Mesothelial cell of epicardium (in vitro differentiated cells): ENCODE data around the gene LRIT3. TPM values are rescaled to one million over a fixed set of nuclear protein-coding genes. Genes with fewer than 3 reads are reported as not detected.

Experiments used
- DNase-seq, 2 experiments: peaks; one replicate each; pipeline ENCODE4 v3.0.0; 2021; ENCODE audit warnings: low spot score in 2 of 2; ENCODE audit not compliant: unreplicated experiment in 2 of 2
- H3K27ac Mint-ChIP-seq: 2 replicates; pipeline ENCODE4 v1.8.0; 2021; ENCODE audit warnings: mixed read lengths
- H3K27me3 Mint-ChIP-seq: 2 replicates; pipeline ENCODE4 v1.8.0; 2021; ENCODE audit warnings: low read depth, mixed read lengths
- H3K36me3 Mint-ChIP-seq: 2 replicates; pipeline ENCODE4 v1.8.0; 2021; ENCODE audit warnings: mixed read lengths
- H3K4me1 Mint-ChIP-seq: 2 replicates; pipeline ENCODE4 v1.8.0; 2021; ENCODE audit warnings: mixed read lengths
- H3K4me3 Mint-ChIP-seq: 2 replicates; pipeline ENCODE4 v1.8.0; 2021; ENCODE audit warnings: mild to moderate bottlenecking, moderate library complexity, mixed read lengths
- H3K9me3 Mint-ChIP-seq: 2 replicates; pipeline ENCODE4 v1.8.0; 2021; ENCODE audit warnings: mixed read lengths
- total RNA-seq: library from RNA; stranded (reverse); gene quantifications from 3 replicates; pipeline ENCODE4 v1.2.1, GENCODE V29; 2021
- TF ChIP-seq, protein P1 (sequence below): fragments of 200-600 bp; sonication (generic); IDR thresholded peaks from one replicate; pipeline ENCODE4 v1.5.0; 2021; ENCODE audit warnings: antibody characterized with exemption; ENCODE audit not compliant: unreplicated experiment

LRIT3 gene, protein sequence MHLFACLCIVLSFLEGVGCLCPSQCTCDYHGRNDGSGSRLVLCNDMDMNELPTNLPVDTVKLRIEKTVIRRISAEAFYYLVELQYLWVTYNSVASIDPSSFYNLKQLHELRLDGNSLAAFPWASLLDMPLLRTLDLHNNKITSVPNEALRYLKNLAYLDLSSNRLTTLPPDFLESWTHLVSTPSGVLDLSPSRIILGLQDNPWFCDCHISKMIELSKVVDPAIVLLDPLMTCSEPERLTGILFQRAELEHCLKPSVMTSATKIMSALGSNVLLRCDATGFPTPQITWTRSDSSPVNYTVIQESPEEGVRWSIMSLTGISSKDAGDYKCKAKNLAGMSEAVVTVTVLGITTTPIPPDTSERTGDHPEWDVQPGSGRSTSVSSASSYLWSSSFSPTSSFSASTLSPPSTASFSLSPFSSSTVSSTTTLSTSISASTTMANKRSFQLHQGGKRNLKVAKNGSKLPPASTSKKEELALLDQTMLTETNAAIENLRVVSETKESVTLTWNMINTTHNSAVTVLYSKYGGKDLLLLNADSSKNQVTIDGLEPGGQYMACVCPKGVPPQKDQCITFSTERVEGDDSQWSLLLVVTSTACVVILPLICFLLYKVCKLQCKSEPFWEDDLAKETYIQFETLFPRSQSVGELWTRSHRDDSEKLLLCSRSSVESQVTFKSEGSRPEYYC
- total RNA-seq, result 0.14 to 0.29 TPM (median 0.16 TPM) in 3 replicates

DNA sequence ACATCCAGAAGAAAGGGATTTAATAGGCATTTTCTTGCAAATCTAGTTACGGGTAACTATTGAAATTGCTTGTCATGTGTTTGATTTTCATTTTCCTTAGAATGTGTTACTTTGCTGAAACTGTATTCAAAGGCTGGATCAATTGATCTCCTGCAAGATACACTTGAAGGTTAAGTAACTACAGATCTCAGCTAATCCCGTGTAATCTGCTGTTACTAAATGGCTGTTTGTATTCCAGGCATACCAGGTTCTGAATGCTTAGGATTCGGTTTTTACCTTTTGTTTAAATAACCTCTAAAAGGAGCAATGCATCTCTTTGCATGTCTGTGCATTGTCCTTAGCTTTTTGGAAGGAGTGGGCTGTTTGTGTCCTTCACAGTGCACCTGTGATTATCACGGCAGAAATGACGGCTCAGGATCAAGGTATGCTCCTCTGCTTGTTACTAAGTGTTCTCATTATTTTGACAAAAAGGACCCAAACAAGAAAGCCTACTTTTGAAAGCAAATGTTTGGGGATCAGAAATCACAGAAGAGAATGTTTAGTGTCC lies at the start of gene LRIT3:
Gene LRIT3 (plus strand): TSS at position 212 of the 547 bp plus-strand sequence. CDS start 95 bp downstream, at position 307.
- no peak for DNase-seq
- peaks cover 7% of the 10 kb centered on the region for H3K4me1 Mint-ChIP-seq
- peaks cover 4% of the 10 kb centered on the region for H3K27me3 Mint-ChIP-seq
- H3K9me3 Mint-ChIP-seq, result no peaks in the 10 kb centered on the region
- H3K36me3 Mint-ChIP-seq, result no peaks in the 10 kb centered on the region
- H3K27ac Mint-ChIP-seq, result no peak within 1 kb of the TSS
- TF ChIP-seq, protein P1, sequence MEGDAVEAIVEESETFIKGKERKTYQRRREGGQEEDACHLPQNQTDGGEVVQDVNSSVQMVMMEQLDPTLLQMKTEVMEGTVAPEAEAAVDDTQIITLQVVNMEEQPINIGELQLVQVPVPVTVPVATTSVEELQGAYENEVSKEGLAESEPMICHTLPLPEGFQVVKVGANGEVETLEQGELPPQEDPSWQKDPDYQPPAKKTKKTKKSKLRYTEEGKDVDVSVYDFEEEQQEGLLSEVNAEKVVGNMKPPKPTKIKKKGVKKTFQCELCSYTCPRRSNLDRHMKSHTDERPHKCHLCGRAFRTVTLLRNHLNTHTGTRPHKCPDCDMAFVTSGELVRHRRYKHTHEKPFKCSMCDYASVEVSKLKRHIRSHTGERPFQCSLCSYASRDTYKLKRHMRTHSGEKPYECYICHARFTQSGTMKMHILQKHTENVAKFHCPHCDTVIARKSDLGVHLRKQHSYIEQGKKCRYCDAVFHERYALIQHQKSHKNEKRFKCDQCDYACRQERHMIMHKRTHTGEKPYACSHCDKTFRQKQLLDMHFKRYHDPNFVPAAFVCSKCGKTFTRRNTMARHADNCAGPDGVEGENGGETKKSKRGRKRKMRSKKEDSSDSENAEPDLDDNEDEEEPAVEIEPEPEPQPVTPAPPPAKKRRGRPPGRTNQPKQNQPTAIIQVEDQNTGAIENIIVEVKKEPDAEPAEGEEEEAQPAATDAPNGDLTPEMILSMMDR, result no peak
- no peak within 1 kb of the TSS for H3K4me3 Mint-ChIP-seq

DNA sequence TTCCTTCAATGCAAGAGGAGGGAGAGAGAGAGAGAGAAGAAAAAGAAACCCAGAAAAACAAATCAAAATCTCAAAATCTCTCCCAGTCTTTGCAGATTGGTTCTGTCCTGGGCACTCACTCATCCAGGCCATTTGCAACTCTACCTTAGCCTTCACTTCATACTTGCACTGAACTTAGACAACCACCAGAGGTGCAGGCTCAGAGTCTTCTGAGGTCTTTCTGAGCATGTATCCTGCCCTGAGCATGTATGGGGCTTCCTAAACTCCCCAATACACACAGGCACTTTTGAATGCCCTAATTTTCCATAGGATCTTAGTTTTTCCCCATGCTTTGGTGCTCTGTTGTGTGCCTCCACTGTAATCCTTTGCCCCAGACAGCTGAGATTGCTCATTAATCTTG lies 49.0 kb upstream of the LRIT3 start:
- peaks cover 46% of the 10 kb centered on the region for H3K9me3 Mint-ChIP-seq
- no peak for DNase-seq
- H3K4me1 Mint-ChIP-seq, result peaks cover 37% of the 10 kb centered on the region
- H3K27me3 Mint-ChIP-seq, result no peaks in the 10 kb centered on the region
- H3K36me3 Mint-ChIP-seq, result peaks cover 57% of the 10 kb centered on the region
- no peak overlapping the region for H3K27ac Mint-ChIP-seq
- peak overlapping the region; percentile 87 for H3K4me3 Mint-ChIP-seq
- TF ChIP-seq, protein P1, result no peak

DNA sequence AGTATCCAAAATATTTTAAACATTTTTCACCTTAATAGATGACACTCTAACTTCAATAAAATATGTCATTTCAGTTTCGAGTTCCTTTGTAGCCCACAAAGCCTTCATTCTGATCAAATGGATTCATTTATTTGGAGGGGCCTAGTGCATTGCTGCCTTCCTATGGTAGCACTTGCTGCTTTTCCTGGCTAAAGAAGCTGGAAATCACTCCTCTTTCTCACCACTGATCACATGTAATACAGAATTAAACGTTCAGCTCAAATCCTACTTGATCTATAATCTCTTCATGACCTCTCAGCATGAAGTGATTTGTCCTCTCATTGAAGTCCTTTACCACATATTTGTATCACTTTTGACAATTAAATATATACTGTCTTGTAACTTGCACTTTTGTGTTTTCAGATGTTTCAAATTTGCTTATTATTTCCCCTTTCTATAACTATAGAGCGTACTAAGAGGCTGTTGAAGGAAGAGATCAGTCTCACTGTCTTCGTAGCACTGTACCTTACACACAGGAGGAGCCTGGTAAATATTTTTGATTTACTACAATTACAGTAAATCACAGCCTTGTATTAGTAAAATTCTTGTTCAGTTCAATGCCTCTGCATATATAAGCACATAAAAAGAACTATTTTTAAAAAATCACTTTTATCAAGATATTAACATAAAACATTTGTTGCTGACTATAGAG lies 46.7 kb upstream of the LRIT3 start:
- Mint-ChIP-seq H3K9me3 (peaks cover 30% of the 10 kb centered on the region), H3K27ac (peak overlapping the region; percentile 99), H3K36me3 (peaks cover 35% of the 10 kb centered on the region), H3K4me1 (peaks cover 50% of the 10 kb centered on the region), H3K27me3 (no peaks in the 10 kb centered on the region), H3K4me3 (peak overlapping the region; percentile 87)
- no peak for DNase-seq
- TF ChIP-seq, protein P1, result no peak

DNA sequence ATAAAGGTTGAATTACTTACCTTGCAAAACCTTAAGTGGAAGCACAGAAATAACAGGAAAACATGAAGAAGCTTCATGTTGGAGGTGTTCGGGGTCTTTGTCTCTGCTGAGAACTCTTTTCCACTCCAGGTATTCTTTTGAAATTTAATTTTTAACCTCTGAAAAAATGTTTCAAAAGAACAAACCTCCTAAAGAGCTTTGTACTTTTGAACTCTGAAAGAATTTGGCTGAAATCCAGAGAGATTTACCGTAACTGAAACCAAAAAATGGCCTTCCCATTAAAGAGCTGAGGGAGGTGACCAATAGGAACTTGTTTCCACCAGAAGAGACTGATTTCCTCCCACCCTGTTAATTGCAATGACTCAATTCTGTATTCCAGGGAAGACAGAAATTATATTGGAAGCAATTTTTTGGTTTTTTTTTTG lies 46.0 kb upstream of the LRIT3 start, which contains the start of gene CFI:
Gene CFI (minus strand): TSS at position 105 of the 425 bp plus-strand sequence. CDS start 28 bp downstream, at position 77.
- peaks cover 25% of the 10 kb centered on the region for H3K9me3 Mint-ChIP-seq
- no peaks in the 10 kb centered on the region for H3K27me3 Mint-ChIP-seq
- H3K36me3 Mint-ChIP-seq, result peaks cover 30% of the 10 kb centered on the region
- no peak for DNase-seq
- TF ChIP-seq, protein P1, result no peak
- peaks cover 50% of the 10 kb centered on the region for H3K4me1 Mint-ChIP-seq
- H3K4me3 Mint-ChIP-seq, result peak within 1 kb of the TSS; percentile 87
- H3K27ac Mint-ChIP-seq, result peak within 1 kb of the TSS; percentile 99

DNA sequence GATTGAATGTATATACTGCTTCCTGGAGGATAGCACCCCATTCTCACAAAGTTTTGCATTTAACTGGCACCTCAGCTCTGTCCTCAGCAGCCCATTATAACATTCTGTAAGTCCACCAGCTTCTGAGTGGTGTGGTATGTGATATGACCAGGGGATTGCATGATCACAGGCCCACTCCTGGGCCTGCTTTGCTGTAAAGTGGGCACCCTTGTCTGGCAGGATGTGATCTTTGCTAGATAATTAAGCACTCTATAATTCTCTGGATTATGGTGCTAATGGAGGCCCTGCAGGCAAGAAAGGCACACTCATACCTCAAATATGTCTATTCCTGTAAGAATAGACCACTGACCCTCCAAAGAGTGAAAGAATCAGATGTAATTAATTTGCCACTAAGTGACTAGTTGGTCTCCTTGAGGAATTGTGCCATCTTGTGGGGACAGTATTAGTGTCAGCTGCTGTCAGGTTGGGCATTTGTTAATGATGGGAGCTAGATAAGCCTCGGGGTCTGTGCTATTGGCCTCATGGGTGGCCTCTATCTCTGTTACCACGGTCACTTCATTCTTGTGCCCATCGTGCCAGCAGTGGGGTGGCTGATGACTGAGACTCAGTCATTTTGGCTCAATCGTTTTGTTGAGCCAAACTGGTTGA lies 43.9 kb upstream of the LRIT3 start:
- Mint-ChIP-seq H3K4me1 (peaks cover 47% of the 10 kb centered on the region), H3K9me3 (peaks cover 4% of the 10 kb centered on the region), H3K36me3 (peaks cover 9% of the 10 kb centered on the region), H3K27ac (peak overlapping the region; percentile 96), H3K4me3 (no peak overlapping the region), H3K27me3 (no peaks in the 10 kb centered on the region)
- TF ChIP-seq, protein P1, result no peak
- DNase-seq, result no peak
